T-cell (primary cell): ENCODE results near the gene DAPK3. TPM values are rescaled to one million over a fixed set of nuclear protein-coding genes. Genes with fewer than 3 reads are reported as not detected.

Source experiments
- ATAC-seq, 4 experiments: fragments of 200-7000 bp in 3 of 4; fragments of 150-1000 bp in 1 of 4; cut with Tn5 transposase; replicated peaks in 1 of 4; 1 replicate in 3 of 4; 2 replicates in 1 of 4; pipeline ENCODE4 v1.10.0; 2021; ENCODE audit warnings: moderate library complexity in 3 of 4, mild to moderate bottlenecking in 2 of 4, moderate number of reproducible peaks in 1 of 4
- CTCF ChIA-PET, 2 donors: fragments of 300-600 bp; sonication (Branson Sonifier 250); formaldehyde crosslinking; loops; one replicate each; lab custom pipeline; 2022; ENCODE audit warnings: antibody characterized with exemption in 2 of 2; lab: Charles Lee
- POLR2A ChIA-PET, 2 donors: fragments of 300-600 bp; sonication (Branson Sonifier 250); formaldehyde crosslinking; loops; one replicate each; lab custom pipeline; 2022; ENCODE audit warnings: antibody characterized with exemption in 2 of 2; lab: Charles Lee
- DNase-seq, 35 experiments: peaks; one replicate each; pipeline versions ENCODE4 v3.0.0 to v3.0.0-alpha.2; 2013 to 2023
- H3K27ac ChIP-seq: one replicate; pipeline ENCODE4 v1.5.1; 2013; ENCODE audit warnings: low read length
- H3K27me3 ChIP-seq, 2 experiments: replicated peaks in 1 of 2; 1 replicate in 1 of 2; 2 replicates in 1 of 2; pipeline versions ENCODE4 v1.6.1 to v1.7.0; 2013; ENCODE audit warnings: low read length in 1 of 2, mixed read lengths in 1 of 2; ENCODE audit not compliant: control insufficient read depth in 2 of 2, insufficient read depth in 2 of 2; ENCODE audit errors: extremely low read depth in 1 of 2
- H3K36me3 ChIP-seq, 2 donors: 1 replicate in 1 of 2; 2 replicates in 1 of 2; pipeline versions ENCODE4 v1.6.1 to v1.7.0; 2013; ENCODE audit warnings: low read length in 1 of 2; ENCODE audit not compliant: control insufficient read depth in 2 of 2, insufficient read depth in 1 of 2; ENCODE audit errors: extremely low read depth in 1 of 2
- H3K4me1 ChIP-seq, 2 experiments: 1 replicate in 1 of 2; 2 replicates in 1 of 2; pipeline versions ENCODE4 v1.6.1 to v1.7.0; 2013; ENCODE audit warnings: low read length in 2 of 2, mixed read lengths in 1 of 2; ENCODE audit not compliant: insufficient read depth in 2 of 2, control insufficient read depth in 1 of 2; ENCODE audit errors: extremely low read depth in 1 of 2
- H3K4me3 ChIP-seq, 2 donors: 1 replicate in 1 of 2; 2 replicates in 1 of 2; pipeline versions ENCODE4 v1.5.1 to v1.7.0; 2013; ENCODE audit warnings: mild to moderate bottlenecking in 2 of 2, low read length in 1 of 2, moderate library complexity in 1 of 2; ENCODE audit not compliant: control insufficient read depth in 1 of 2; ENCODE audit errors: extremely low read depth in 1 of 2
- H3K9me3 ChIP-seq: 2 replicates; pipeline ENCODE4 v1.7.0; 2013
- H3K27ac Mint-ChIP-seq, 2 donors: one replicate each; pipeline ENCODE4 v1.8.0; 2020 to 2021; ENCODE audit warnings: mild to moderate bottlenecking in 2 of 2, mixed read lengths in 2 of 2
- H3K27me3 Mint-ChIP-seq, 2 donors: one replicate each; pipeline ENCODE4 v1.8.0; 2021 to 2022; ENCODE audit warnings: mixed read lengths in 2 of 2
- H3K36me3 Mint-ChIP-seq: one replicate; pipeline ENCODE4 v1.8.0; 2021; ENCODE audit warnings: mixed read lengths
- H3K4me1 Mint-ChIP-seq, 3 donors: one replicate each; pipeline ENCODE4 v1.8.0; 2020 to 2022; ENCODE audit warnings: mixed read lengths in 3 of 3, mild to moderate bottlenecking in 1 of 3
- H3K4me3 Mint-ChIP-seq, 3 donors: one replicate each; pipeline ENCODE4 v1.8.0; 2020 to 2022; ENCODE audit warnings: mild to moderate bottlenecking in 3 of 3, mixed read lengths in 3 of 3, moderate library complexity in 3 of 3
- H3K9me3 Mint-ChIP-seq, 3 donors: one replicate each; pipeline ENCODE4 v1.8.0; 2020 to 2022; ENCODE audit warnings: mixed read lengths in 3 of 3
- WGBS: methylation state at CpG from one replicate; pipeline ENCODE4 v1.1.5; 2013; ENCODE audit warnings: missing lambda C conversion rate; ENCODE audit not compliant: insufficient coverage; 5-methylcytosine and 5-hydroxymethylcytosine counted together
- total RNA-seq, 35 experiments: library from RNA in 6 of 35; stranded (reverse) in 6 of 35; fragments of 120-200 nt in 1 of 35; gene quantifications; one replicate each; pipeline versions ENCODE4 v1.2.1 to v1.2.4 and lab custom pipeline; 2013 to 2026

Gene DAPK3
- total RNA-seq, 5 donors from 2014 or later (not counting 1 experiment from before 2014, with no cell fraction given): 30.3 to 51.2 (median 44.9) TPM

DNA sequence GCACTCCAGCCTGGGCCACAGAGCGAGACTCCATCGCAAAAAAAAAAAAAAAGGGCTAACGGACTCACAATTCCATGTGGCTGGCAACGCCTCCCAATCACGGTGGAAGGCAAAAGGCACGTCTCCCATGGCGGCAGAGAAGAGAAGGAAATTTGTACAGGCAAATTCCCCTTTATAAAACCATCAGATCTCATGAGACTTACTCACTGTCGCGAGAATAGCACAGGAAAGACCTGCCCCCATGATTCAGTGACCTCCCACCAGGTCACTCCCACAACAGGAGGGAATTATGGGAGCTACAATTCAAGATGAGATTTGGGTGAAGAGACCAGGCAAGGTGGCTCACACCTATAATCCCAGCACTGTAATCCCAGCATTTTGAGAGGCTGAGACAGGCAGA lies 56.7 kb downstream of the DAPK3 start:
- DNase-seq (no peak), ATAC-seq (no peak)
- Histone ChIP-seq H3K27ac (no peak overlapping the region), H3K4me1 (no peaks in the 10 kb centered on the region), H3K27me3 (peaks cover 0 to 18% of the 10 kb centered on the region in 2 experiments), H3K36me3 (no peaks in the 10 kb centered on the region), H3K4me3 (no peak overlapping the region), H3K9me3 (no peaks in the 10 kb centered on the region)
- no CpG with 5 or more reads among the region's 9 CpGs for WGBS
- no peaks in the 10 kb centered on the region for H3K36me3 Mint-ChIP-seq
- peaks cover 8% of the 10 kb centered on the region in 2 donors for H3K27me3 Mint-ChIP-seq
- H3K27ac Mint-ChIP-seq: no peak overlapping the region
- POLR2A ChIA-PET: no interaction called here
- H3K4me3 Mint-ChIP-seq: no peak overlapping the region
- H3K4me1 Mint-ChIP-seq: no peaks in the 10 kb centered on the region
- CTCF ChIA-PET: no interaction called here
- H3K9me3 Mint-ChIP-seq: peaks cover 0 to 3% (median 0%) of the 10 kb centered on the region in 3 donors

DNA sequence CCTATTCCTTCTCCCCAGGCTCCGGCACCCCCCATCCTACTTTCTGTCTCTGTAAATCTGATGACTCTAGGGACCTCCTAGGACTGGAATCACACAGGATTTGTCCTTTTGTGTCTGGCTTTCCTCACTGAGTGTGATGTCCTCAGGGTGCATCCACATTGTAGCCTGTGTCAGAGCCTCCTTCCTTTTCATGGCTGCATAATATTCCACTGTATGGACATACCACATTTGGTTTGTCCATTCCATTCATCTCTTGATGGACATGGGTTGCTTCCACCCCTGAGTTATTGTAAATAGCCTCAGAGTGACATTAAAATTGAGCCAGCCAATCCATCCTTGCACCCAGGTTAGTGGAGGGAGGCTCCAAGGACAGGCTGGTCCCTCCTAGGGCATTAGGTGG lies 60.8 kb downstream of the DAPK3 start:
- Mint-ChIP-seq H3K27ac (no peak overlapping the region), H3K27me3 (no peaks in the 10 kb centered on the region), H3K9me3 (peaks cover 0 to 3% (median 0%) of the 10 kb centered on the region in 3 donors), H3K36me3 (no peaks in the 10 kb centered on the region), H3K4me3 (no peak overlapping the region), H3K4me1 (peaks cover 0 to 3% (median 0%) of the 10 kb centered on the region in 3 donors)
- Histone ChIP-seq H3K36me3 (no peaks in the 10 kb centered on the region), H3K4me3 (no peak overlapping the region), H3K4me1 (no peaks in the 10 kb centered on the region), H3K27me3 (peaks cover 0 to 19% of the 10 kb centered on the region in 2 experiments), H3K9me3 (no peaks in the 10 kb centered on the region), H3K27ac (no peak overlapping the region)
- ChIA-PET POLR2A (no interaction called here), CTCF (no interaction called here)
- no peak for ATAC-seq
- 100% methylated on average over 1 of the region's 1 CpG for WGBS
- no peak for DNase-seq

Other genes with a start within 250 kb of the DAPK3 start
- 10 to 100 TPM; 57.3 to 99.0 (median 78.2) TPM for gene APBA3, start 209.4 kb downstream of the DAPK3 start, total RNA-seq
- 10 to 100 TPM; 46.9 to 77.8 (median 52.2) TPM for gene MRPL54, start 208.4 kb downstream of the DAPK3 start, total RNA-seq
- gene RAX2, start 198.9 kb downstream of the DAPK3 start, total RNA-seq: not detected
- gene MATK, start 184.7 kb downstream of the DAPK3 start, total RNA-seq: 10 to 100 TPM in 4 of 5 donors, 1 to 10 TPM in 1; 9.2 to 41.4 (median 20.6) TPM
- 1 to 10 TPM in 3 of 5 donors, under 1 TPM in 2; 0.56 to 1.8 (median 1.4) TPM for gene ZFR2, start 102.1 kb downstream of the DAPK3 start, total RNA-seq
- under 1 TPM in 1 of 5 donors, not detected in 4; 0.03 TPM for gene ATCAY, start 90.4 kb downstream of the DAPK3 start, total RNA-seq
- not detected for gene NMRK2, start 38.0 kb downstream of the DAPK3 start, total RNA-seq
- gene EEF2, start 14.4 kb upstream of the DAPK3 start, total RNA-seq: 1,000 to 10,000 TPM; 2,379 to 2,775 (median 2,439) TPM
- 10 to 100 TPM; 21.8 to 42.6 (median 31.4) TPM for gene PIAS4, start 36.6 kb upstream of the DAPK3 start, total RNA-seq
- gene ZBTB7A, start 95.8 kb upstream of the DAPK3 start, total RNA-seq: 10 to 100 TPM; 43.6 to 85.7 (median 81.8) TPM
- 100 to 1,000 TPM; 101 to 152 (median 141) TPM for gene MAP2K2, start 153.0 kb upstream of the DAPK3 start, total RNA-seq
- gene CREB3L3, start 182.5 kb upstream of the DAPK3 start, total RNA-seq: under 1 TPM in 1 of 5 donors, not detected in 4; 0.16 TPM
- gene SIRT6, start 211.5 kb upstream of the DAPK3 start, total RNA-seq: 10 to 100 TPM; 19.9 to 35.7 (median 30.0) TPM
- gene ANKRD24, start 211.6 kb upstream of the DAPK3 start, total RNA-seq: 1 to 10 TPM in 3 of 5 donors, under 1 TPM in 2; 0.79 to 2.2 (median 1.3) TPM